Measurements from ENCODE around the gene NTM. TPM values are rescaled to one million over a fixed set of nuclear protein-coding genes. Genes with fewer than 3 reads are reported as not detected.

The NTM gene
- total RNA-seq, 2 donors from 2014 or later, result not detected

DNA sequence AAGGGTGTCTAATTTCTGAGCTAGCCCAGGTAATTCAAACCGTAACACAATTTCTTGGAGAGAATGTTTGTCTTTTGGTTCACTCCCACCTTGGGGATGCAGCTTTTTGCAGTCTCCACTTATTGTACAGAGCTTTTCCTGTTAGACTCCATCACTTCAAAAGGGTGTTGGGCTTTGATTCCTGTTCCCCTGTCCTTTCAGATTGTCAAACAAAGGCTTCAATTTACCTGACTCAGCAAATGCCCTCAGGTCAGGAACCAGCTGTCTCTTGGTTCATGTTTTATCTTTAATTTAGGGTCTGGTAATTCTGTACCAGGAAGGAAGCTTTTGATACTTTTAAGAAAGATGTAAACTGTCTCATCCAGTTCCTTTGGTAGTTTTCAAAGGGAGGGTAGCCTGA, 880.6 kb downstream of the NTM start:
- no peak overlapping the region for H3K4me3 Mint-ChIP-seq

DNA sequence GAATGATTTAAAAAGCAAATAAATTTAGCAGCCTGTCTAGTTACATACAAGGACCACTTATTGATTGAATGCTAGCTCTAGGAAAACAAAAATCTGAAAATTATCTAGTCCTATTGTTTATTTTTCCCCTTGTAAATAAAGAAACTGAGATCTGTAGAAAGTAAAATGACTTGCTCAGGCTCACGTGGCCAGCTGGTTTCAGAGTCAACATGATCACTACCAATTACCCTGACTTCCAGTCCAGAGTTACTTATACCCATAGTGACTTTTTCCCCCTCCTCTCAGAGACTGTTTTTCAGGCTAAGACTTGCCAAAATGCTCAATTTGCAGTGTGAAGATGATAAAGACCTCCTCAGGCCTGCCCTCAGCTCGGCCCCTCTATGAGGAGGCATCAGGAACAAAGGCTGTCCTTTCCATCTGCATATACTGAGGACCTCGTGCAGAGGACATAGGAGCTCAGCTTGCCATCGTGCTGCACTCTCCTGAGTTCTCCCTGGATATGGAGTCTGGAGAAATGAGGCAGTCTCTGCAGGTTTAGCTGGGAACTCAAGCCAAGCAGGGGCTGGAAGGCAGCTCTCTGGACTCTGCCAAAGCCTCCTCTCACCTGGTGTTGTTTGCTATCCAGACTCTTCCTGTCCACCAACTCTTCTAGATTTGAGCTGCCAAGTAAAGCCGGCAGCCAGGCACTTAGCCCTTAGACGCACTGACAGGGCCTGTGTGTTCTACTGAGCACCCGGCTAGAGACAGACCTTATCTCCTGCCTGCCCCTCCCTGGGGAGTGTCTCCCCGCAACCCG, 883.3 kb downstream of the NTM start:
- Mint-ChIP-seq H3K4me3 (no peak overlapping the region), H3K27me3 (peaks cover 11% of the 10 kb centered on the region), H3K27ac (no peak overlapping the region), H3K4me1 (no peaks in the 10 kb centered on the region), H3K36me3 (ENCODE audit: low read depth) (no peaks in the 10 kb centered on the region), H3K9me3 (no peaks in the 10 kb centered on the region)
- no peak for ATAC-seq (replicated peaks)

More for the DNA sequence above, 880.6 kb downstream of the NTM start:
- no peak overlapping the region for H3K27ac Mint-ChIP-seq
- peaks cover 8% of the 10 kb centered on the region for H3K27me3 Mint-ChIP-seq
- H3K9me3 Mint-ChIP-seq, result no peaks in the 10 kb centered on the region
- ATAC-seq (replicated peaks), result no peak
- no peaks in the 10 kb centered on the region for H3K4me1 Mint-ChIP-seq
- H3K36me3 Mint-ChIP-seq (ENCODE audit: low read depth), result no peaks in the 10 kb centered on the region

DNA sequence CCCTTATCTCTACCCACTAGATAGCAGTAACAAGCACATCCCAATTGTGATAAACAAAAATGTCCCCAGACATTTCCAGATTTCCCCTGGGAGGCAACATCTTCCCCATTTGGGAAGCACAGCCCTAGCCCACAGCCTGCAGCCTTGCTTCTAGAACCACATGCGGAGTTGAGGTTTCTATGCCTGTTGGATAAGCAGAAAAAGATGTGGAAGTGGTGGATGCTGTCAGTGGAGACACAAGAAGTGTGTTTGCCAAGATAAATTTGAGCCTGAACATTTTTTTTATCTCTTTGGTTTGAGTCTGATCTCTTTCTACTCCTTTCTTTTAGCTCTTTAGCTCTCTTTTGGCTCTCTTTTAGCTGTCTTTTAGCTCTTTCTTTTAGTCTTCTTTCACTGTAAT, 884.5 kb downstream of the NTM start:
- no peaks in the 10 kb centered on the region for H3K9me3 Mint-ChIP-seq
- no peaks in the 10 kb centered on the region for H3K36me3 Mint-ChIP-seq (ENCODE audit: low read depth)
- no peaks in the 10 kb centered on the region for H3K4me1 Mint-ChIP-seq
- H3K27ac Mint-ChIP-seq, result no peak overlapping the region
- H3K27me3 Mint-ChIP-seq, result peaks cover 11% of the 10 kb centered on the region
- ATAC-seq (replicated peaks), result no peak
- no peak overlapping the region for H3K4me3 Mint-ChIP-seq

DNA sequence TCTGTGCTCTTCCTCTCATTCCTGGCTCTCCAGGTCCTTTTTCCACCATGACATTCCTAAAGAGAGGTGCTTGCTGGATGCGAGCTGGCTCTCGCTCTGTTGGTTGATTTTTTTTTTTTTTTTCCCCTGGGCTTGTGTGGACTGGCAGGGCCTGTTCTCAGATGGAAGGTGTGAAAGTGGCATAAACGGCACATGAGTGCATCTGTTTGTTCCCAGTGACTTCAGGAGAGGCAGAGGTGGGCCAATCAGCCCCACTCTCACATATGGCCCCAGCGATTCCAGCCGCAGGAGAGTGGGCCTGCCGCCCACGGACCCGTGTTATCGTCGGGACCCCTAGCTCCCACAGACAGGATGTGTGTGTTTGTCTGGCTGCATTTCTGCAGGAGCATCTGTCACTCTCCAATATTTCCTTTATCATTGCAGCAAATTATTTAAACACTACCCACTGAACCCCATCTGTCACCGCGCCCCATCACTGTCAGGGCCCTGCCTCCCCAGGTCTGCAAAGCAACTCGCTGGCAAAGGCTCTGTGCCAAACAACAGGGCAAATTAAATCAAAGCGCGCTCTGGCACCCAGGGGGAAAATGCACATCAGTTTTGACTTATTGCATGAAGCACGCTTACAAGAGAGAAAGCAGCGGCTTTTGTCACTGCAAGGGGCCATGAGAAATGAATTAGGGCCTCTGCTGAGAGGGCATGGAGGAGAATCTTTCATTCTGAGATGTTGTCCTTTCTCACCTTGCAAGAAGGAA, 886.3 kb downstream of the NTM start:
- no peaks in the 10 kb centered on the region for H3K9me3 Mint-ChIP-seq
- no peak overlapping the region for H3K27ac Mint-ChIP-seq
- H3K4me1 Mint-ChIP-seq, result no peaks in the 10 kb centered on the region
- H3K36me3 Mint-ChIP-seq (ENCODE audit: low read depth), result no peaks in the 10 kb centered on the region
- H3K4me3 Mint-ChIP-seq, result no peak overlapping the region
- peaks cover 11% of the 10 kb centered on the region for H3K27me3 Mint-ChIP-seq
- ATAC-seq (replicated peaks), result no peak

DNA sequence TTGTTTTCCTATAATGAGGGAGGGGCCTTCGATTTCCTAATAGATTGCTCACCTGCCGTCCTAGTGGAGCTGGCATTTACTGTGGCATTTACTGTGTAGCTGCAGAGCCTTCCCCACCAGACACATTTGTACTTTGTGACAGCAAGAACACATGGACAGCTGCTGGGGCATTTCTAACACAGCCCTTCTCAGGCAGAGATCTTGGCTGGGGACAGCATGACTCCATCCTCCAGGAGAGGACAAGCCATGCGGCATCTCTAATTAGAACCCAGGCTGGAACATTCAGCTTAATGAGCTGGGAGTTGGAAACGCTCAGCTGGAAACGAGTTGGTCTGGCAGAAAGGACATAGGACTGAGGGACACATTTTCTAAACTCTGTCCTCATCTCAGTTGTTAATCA, 887.5 kb downstream of the NTM start:
- no peak overlapping the region for H3K27ac Mint-ChIP-seq
- H3K9me3 Mint-ChIP-seq, result no peaks in the 10 kb centered on the region
- H3K27me3 Mint-ChIP-seq, result peaks cover 7% of the 10 kb centered on the region
- H3K4me3 Mint-ChIP-seq, result no peak overlapping the region
- H3K36me3 Mint-ChIP-seq (ENCODE audit: low read depth), result no peaks in the 10 kb centered on the region
- H3K4me1 Mint-ChIP-seq, result no peaks in the 10 kb centered on the region
- ATAC-seq (replicated peaks), result no peak

DNA sequence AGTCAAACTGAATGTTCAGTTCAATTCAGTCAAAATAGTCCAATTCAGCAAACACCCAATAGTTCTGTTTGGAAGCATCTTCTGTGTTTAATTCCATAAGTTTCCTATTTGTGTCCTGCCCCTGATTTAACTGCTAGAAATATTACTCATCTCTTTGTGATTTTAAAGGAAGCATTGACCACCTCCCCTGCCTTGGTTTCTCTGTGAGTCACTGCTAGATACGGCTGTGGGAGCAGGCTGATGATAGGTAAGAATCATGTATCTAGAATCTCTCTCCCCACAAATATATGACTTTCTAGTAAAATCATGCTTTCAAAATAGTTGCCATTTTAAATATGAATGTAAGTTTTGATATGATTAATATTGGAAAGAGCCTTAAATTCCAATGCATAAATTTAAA, 888.5 kb downstream of the NTM start:
- ATAC-seq (replicated peaks), result no peak
- no peaks in the 10 kb centered on the region for H3K36me3 Mint-ChIP-seq (ENCODE audit: low read depth)
- no peak overlapping the region for H3K27ac Mint-ChIP-seq
- no peak overlapping the region for H3K4me3 Mint-ChIP-seq
- peaks cover 11% of the 10 kb centered on the region for H3K27me3 Mint-ChIP-seq
- no peaks in the 10 kb centered on the region for H3K4me1 Mint-ChIP-seq
- no peaks in the 10 kb centered on the region for H3K9me3 Mint-ChIP-seq

DNA sequence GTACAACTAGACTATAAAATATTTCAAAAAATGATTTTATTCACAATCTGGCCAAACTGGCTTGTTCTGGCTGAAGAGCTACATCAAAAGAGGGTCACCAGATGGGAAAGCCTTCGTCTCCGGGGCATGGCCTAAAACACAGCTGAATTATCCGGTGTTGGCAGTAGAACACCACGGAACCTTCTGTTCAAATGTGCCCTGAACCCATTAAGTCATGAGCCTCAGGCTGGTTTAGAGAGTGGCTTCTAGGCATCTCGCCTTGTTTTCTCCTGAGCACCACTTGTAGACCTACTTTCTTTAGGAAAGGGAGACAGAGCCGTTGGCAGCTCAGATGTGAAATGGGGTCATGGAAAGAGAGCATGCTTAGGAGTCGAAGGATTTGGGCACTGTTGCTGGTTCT, 890.2 kb downstream of the NTM start:
- no peak overlapping the region for H3K4me3 Mint-ChIP-seq
- ATAC-seq (replicated peaks), result no peak
- peaks cover 11% of the 10 kb centered on the region for H3K27me3 Mint-ChIP-seq
- no peaks in the 10 kb centered on the region for H3K36me3 Mint-ChIP-seq (ENCODE audit: low read depth)
- no peaks in the 10 kb centered on the region for H3K9me3 Mint-ChIP-seq
- no peaks in the 10 kb centered on the region for H3K4me1 Mint-ChIP-seq
- no peak overlapping the region for H3K27ac Mint-ChIP-seq

DNA sequence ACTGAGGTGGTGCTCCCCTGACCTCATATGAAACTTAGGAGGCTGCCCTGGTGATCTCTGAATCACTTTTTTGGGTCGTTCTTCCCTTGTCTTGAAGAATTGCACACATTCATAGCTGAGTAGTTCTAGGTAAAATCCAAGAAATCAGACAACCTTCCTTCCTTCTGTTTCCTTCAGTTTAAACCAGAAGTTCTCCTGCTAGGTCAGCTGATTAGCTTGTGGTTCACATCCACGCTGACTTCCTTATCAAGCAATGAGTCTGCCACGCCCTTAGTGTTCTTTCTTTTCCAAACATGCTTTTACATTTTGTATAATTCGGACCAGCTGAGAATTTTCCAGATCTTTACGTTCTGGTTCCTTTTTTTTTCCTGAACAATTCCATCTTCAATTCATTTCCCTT, 892.8 kb downstream of the NTM start:
- no peak overlapping the region for H3K4me3 Mint-ChIP-seq
- no peaks in the 10 kb centered on the region for H3K4me1 Mint-ChIP-seq
- H3K9me3 Mint-ChIP-seq, result no peaks in the 10 kb centered on the region
- H3K27ac Mint-ChIP-seq, result no peak overlapping the region
- peaks cover 13% of the 10 kb centered on the region for H3K27me3 Mint-ChIP-seq
- ATAC-seq (replicated peaks), result no peak
- no peaks in the 10 kb centered on the region for H3K36me3 Mint-ChIP-seq (ENCODE audit: low read depth)

DNA sequence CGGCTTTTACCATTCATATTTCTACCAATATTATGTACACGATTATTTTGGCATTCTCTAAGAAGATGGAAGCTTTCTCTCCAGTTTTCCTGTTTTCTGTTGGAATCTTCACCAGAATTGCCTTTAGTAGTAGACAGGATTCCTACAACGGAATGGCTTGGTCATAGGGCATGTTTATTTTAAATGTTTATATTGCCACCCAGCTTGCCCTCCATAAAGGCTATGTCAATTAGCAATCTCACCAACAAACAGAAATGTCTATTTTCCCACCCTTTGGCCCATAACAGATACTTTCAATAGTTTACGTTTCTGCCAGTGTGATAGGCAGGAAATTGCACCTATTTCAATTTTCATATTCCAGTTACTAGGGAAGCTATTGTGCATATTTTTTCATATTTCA, 893.5 kb downstream of the NTM start:
- Mint-ChIP-seq H3K27me3 (peaks cover 16% of the 10 kb centered on the region), H3K27ac (no peak overlapping the region), H3K4me1 (no peaks in the 10 kb centered on the region), H3K36me3 (ENCODE audit: low read depth) (no peaks in the 10 kb centered on the region), H3K9me3 (no peaks in the 10 kb centered on the region), H3K4me3 (no peak overlapping the region)
- ATAC-seq (replicated peaks), result no peak

DNA sequence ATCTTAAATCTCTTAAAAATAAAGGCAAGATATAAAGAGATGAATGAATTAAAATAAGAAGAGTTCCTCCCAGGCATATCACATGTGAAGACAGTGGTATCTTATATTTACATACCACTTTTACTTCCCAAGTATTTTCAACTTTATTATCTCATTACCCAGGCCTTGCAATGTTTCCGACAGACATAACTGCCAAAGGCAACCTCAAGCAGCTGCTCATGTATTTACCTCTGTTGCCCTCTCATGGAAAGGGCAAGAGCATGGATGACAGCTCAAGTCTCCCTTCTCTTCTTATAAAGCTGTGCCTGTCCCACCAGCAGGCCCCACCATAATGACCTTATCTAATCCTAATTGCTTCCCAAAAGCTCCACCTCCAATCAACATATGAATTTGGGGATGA, 894.2 kb downstream of the NTM start:
- H3K4me1 Mint-ChIP-seq, result no peaks in the 10 kb centered on the region

DNA sequence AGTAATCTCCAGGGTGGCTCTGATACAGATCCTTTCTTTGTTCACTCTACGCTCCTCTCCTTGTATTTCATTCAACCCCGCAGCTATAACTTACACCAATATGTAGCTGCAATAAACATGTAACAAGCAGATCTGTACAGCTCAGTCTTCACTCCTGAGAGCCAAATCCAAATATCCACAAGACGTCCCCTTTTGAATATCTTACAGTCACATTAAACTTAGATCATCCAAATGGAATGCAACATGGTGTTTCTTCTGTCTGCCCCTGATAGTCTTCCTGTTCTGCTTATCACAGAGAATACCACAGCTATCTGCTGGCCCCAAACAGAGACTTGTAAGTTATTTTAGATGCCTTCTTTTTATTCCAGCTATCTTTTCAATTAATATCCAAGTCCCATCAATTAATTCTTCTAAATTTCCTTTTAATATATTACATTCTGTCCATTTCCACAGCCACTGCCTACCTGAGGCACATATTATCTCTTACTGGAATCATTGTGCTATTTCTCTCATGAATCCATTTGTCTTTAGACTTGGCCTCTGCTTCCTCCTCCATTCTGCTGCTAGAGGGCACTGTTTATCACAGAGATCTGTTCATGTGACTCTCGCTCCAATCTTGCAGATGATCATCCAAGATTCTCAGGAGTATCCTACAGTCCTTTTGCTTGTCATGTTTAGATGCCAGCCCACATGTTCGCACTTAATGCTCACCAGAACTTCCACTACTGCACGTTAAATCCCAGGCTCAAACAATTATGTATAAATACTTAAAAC, 908.6 kb downstream of the NTM start:
- Mint-ChIP-seq H3K27me3 (peaks cover 15% of the 10 kb centered on the region), H3K4me1 (no peaks in the 10 kb centered on the region), H3K36me3 (ENCODE audit: low read depth) (no peaks in the 10 kb centered on the region), H3K4me3 (no peak overlapping the region), H3K9me3 (no peaks in the 10 kb centered on the region), H3K27ac (no peak overlapping the region)
- ATAC-seq (replicated peaks), result no peak

More for the DNA sequence above, 894.2 kb downstream of the NTM start:
- Mint-ChIP-seq H3K36me3 (ENCODE audit: low read depth) (no peaks in the 10 kb centered on the region), H3K4me3 (no peak overlapping the region), H3K27ac (no peak overlapping the region), H3K27me3 (peaks cover 16% of the 10 kb centered on the region), H3K9me3 (no peaks in the 10 kb centered on the region)
- ATAC-seq (replicated peaks), result no peak

DNA sequence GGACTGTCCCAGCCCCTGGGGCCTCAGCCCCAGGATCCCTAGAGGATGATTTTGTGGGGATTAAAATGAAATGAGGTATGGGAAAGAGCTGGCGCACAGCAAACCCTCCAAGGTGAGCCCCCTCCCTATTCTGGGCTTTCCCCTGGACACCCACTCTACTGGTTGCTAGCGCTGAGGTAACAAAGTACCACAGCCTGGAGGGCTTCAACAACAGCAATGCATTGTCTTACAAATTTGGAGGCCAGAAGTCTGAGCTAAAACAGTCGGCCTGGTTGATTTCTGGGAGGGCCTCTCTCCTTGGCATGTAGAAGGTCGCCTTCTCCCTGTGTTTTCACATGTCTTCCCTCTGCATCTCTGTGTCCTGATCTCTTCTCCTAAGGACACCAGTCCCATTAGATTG, 913.6 kb downstream of the NTM start:
- ATAC-seq (replicated peaks), result no peak
- H3K4me1 Mint-ChIP-seq, result no peaks in the 10 kb centered on the region
- H3K27me3 Mint-ChIP-seq, result peaks cover 25% of the 10 kb centered on the region
- H3K4me3 Mint-ChIP-seq, result no peak overlapping the region
- H3K36me3 Mint-ChIP-seq (ENCODE audit: low read depth), result no peaks in the 10 kb centered on the region
- H3K9me3 Mint-ChIP-seq, result no peaks in the 10 kb centered on the region
- no peak overlapping the region for H3K27ac Mint-ChIP-seq

DNA sequence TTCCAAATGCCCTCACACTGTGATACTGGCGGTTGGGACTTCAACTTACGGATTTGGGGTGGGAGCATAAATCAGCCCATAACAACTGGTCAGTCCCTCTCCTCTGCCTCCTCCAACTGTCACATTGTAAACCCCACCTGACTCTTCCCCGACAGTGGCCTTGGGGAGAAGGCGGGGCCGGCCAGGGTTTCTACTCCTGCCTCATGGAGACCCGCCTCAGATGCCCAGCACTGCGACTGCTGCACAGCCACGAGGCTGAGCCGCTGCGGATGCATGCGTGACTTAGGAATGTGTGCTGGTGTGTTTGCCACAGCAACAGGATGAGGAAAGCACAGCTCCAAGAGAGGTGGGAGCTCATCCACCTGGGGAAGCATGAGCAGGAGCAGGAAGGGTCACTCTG, 914.2 kb downstream of the NTM start:
- H3K36me3 Mint-ChIP-seq (ENCODE audit: low read depth), result no peaks in the 10 kb centered on the region
- no peak overlapping the region for H3K4me3 Mint-ChIP-seq
- no peaks in the 10 kb centered on the region for H3K4me1 Mint-ChIP-seq
- H3K9me3 Mint-ChIP-seq, result no peaks in the 10 kb centered on the region
- H3K27ac Mint-ChIP-seq, result no peak overlapping the region
- H3K27me3 Mint-ChIP-seq, result peaks cover 26% of the 10 kb centered on the region
- ATAC-seq (replicated peaks), result no peak

DNA sequence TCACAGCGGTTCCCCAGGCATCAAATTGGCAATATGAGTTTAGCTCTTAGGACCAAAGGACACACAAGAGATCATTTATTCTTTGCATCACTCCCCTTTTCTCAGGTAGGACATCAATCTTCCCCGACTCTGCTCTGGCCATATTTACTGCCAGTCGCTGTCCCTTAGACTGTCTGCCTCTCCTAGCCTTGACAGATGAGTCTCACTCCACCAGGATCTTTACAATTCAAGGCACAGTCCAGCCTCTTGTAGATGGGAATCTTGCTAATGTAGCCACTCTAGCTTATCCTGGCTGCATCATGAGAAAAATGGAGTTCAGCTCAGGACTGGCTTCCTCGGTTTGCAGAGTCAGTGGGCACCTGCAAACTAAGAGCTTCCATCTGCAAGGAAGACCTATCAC, 915.2 kb downstream of the NTM start:
- Mint-ChIP-seq H3K27me3 (peaks cover 27% of the 10 kb centered on the region), H3K27ac (no peak overlapping the region), H3K4me3 (no peak overlapping the region), H3K9me3 (no peaks in the 10 kb centered on the region), H3K36me3 (ENCODE audit: low read depth) (no peaks in the 10 kb centered on the region), H3K4me1 (no peaks in the 10 kb centered on the region)
- no peak for ATAC-seq (replicated peaks)

DNA sequence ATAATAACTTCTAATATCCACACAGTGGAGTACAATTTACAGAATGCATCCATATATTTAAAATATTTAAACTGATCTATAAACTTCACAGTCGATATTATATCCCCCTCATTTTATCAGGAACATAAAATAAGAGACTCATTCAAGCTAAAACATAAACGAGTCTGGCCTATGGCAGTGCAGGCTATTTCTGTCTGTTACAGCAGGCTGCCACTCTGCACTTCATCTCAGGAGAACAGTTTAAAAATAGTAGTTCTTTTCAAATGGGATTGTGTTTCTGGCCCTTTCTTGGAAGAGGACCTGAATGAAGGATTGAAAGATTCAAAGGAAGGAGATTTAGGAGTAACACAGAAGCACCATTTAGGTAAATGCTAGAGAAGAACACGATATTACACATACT, 915.7 kb downstream of the NTM start:
- H3K4me1 Mint-ChIP-seq, result no peaks in the 10 kb centered on the region
- peaks cover 32% of the 10 kb centered on the region for H3K27me3 Mint-ChIP-seq
- no peaks in the 10 kb centered on the region for H3K9me3 Mint-ChIP-seq
- ATAC-seq (replicated peaks), result no peak
- H3K27ac Mint-ChIP-seq, result no peak overlapping the region
- no peaks in the 10 kb centered on the region for H3K36me3 Mint-ChIP-seq (ENCODE audit: low read depth)
- no peak overlapping the region for H3K4me3 Mint-ChIP-seq
